GM20431 (cell line): ENCODE results near the gene MYL1.

Experiments used
- in situ Hi-C: fragments of 300-500 bp; cut with MseI, MboI; formaldehyde crosslinking; loops from one replicate; pipeline ENCODE4 v1.15.0; 2020; ENCODE audit warnings: low sequenced_read_pairs; ENCODE audit not compliant: unreplicated experiment

MYL1 gene

DNA sequence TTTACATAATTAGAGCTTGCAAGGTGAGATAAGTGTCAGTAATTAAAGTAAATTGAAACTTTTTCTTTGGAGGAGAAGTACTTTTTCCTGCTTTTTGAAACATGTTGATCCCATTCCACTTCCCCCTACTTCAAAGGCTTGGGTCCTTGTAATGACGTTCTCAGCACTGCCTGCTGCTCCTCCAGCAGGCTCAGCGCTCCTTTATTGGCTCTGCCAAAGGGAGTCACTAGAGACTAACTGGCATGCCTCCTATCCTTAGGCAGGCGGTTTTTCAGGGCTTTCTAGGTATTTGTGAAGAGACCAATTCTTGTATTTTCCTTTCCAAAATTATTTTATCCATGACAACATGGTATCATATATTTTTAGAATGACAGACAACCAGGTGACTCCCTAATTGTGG lies 45.8 kb downstream of the MYL1 start:
- in situ Hi-C loops: no loop called here

DNA sequence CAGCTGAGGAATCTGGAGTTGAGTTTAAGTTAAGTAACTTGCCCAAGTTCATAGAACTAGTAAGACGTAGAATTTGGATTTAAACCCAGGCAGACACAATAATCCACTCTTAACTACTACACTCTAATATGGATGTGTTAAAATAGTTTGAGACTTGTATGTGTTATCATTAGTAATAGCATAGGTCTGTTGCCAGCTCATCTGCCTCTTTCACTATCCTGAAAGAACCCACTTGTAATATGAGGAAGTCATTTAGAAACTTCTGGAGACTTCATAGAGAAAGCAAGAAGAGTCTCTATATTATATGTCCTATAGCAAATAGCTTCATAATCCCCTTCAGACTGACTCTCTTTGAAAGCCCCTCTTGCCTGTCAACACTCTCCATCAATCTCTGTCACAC lies 46.7 kb downstream of the MYL1 start:
- in situ Hi-C loops: no loop called here

DNA sequence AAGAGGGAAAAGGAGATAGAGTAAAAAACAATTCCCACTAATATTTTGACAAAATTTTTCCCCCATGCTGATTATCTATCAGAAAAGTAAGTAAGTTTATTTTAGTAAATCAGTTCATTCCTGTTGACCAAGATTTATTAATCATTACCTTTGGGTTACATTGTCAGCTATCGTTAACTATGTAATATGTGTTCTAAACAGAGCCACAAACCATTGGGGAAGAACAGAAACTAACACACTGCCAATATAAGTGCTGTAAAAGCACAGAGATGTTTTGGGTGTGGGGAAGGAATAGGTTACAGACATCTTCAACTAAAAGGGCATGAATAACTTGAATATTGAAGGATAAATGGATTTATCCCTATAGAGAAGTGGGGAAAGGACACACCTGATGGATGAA lies 47.3 kb downstream of the MYL1 start:
- in situ Hi-C loops: no loop called here

DNA sequence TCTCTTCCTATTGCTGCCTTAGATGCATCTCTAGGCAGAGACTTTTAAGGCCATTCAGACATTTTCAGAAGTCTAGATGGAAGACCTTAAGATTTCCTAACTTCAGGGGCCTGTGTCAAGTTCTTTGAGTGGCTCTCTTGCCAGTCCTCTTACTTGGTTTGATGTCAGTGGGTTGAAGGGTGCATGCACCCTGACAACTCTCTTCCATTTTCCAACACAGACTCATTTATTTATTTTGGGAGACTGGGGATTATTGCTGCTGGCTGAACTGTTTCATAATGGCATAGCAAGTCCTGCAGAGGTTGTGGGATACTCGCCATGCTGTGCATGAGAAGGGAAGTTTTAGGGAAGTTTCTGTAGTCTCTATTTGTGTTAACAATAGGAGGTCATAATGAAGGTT lies 50.7 kb downstream of the MYL1 start:
- in situ Hi-C loops: no loop called here

DNA sequence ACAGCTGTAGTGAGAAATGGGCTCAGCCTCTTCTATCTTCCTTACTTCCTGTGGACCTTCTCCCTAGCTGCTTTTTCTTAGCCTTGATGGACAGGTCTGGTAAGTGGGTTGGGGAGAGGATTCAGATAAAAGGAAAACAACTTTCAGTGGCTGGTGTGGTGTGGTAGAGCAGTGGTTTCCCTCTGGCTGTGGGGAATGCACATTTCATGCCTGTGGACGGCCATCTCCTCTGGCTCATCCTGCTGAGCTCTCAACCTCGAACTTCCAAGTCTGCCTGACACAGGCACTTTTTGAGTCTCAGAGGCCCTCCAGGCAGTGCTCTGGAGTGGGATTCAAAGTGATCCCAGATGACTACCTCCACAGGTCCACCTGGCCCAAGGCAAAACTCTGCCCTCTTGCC lies 51.1 kb downstream of the MYL1 start:
- in situ Hi-C loops: no loop called here

DNA sequence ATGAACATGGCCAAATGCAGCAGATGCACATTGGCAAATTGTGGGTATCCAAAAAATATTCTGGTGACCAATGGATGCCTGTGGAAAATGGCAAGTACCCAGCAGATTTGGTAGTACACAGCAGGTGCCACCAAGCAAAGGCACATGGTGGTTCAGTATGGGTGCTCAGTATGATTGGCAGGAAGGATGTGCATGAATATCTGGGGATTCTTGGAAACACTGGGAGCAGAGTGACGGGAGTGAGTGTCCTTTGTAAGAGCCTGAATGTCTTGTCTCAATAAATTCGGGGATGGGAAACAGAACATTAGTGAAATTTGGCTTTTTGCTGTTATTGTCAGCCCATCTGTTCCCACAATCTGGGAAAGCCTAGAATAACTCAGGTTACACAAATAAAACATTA lies 52.9 kb downstream of the MYL1 start:
- in situ Hi-C loops: no loop called here

DNA sequence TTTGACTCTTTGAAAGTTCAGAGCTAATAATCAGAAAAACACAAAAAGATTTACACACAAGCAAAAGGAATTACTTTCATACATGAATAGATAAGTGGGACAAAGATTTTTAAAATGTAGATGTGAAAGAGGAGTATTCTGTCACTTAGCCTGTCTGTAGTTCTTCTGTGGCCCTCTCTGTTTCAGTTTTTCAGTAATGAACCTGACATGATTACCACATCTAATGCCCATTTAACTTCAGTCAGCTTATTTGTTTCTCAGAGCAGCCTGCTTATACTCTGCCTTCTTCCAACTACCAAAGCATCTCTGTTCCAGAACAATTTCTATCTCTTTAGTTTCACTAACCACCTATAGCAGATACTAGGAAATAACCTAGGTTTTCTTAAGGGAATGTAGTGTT lies 55.3 kb downstream of the MYL1 start:
- in situ Hi-C loops: no loop called here

DNA sequence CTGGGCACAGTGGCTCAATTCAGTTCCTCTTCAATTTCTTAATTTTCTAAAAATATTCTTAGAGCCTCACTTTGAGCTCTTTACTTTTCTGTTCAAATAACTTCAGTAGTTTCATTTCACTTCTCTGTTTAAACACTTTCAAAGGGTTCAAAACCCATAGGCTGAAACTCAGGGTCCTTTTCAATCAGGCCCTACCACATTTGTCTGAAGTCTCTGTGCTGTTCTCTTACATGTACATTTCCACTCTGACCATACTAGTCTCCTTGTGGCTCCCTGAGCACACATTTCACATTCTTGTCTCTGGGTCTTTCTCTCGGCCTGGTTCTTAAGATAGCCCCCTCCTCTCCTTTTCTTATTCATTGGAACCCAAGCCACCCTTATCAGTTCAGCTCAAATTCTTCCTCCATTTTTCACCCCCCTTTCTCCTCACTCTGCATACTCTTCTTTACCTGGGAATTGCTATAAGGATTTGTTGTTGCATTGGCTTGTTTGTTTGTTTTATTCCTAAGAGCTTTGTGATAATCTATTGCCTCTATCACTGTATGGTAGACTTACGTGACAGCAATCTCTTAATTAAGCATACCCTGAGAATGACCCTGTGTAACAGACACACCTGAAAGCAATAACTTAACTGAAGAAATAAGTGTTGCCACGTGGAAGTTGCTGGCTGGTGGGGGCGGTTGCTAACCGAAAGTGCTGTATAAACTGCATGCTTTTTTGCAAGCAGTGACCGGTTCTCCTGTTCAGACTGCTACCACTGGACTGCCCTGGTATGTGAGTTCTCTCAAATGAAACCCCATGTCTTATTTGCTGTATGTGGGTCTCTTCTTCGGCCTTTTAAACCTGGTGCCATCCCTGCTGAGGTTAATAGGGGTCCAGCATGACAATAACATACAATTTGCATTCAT lies 62.0 kb downstream of the MYL1 start:
- in situ Hi-C loops: no loop called here

DNA sequence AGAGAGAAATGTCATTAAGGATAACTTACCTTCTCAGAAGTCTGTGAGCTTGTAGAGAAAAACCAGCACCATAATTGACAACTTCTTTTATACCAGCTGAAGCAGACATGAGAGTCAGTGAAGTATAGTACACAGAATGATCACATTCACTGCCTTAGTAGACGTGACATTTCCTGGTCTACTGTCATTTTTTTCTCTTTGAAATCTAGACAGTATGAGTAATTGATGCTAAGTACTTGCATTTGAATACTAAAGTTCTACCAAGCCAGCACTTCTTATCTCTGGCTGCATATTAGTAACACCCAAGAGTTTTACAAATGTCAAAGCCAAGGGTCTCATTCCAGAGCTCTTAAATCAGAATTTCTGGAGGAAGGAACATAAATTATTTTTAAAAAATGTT lies 64.4 kb downstream of the MYL1 start:
- in situ Hi-C loops: no loop called here
